ENCODE results near the gene RDH5. TPM values are rescaled to one million over a fixed set of nuclear protein-coding genes. Genes with fewer than 3 reads are reported as not detected.

Gene RDH5
- total RNA-seq (2014; rRNA removed; shearing (Covaris generic)) = 2.5 and 4.3 TPM in 2 replicates

GRCh38 chr12:55720071-55720564 is at the start of gene RDH5:
Gene RDH5, plus strand, starts transcription at chr12:55720393. Its CDS starts 792 bp downstream, at chr12:55721185.
- DNase-seq (ENCODE audit: low spot score) = no peak
- in situ Hi-C loops (cut with HindIII; ENCODE audit: low sequenced_read_pairs) = no loop called here

- in situ Hi-C loops (cut with HindIII; ENCODE audit: low sequenced_read_pairs) = no loop called here
- DNase-seq (ENCODE audit: low spot score) = no peak
Measured at GRCh38 chr12:55671746-55672145, 48.4 kb upstream of the RDH5 start.

GRCh38 chr12:55673638-55674037 is 46.6 kb upstream of the RDH5 start:
- in situ Hi-C loops (cut with HindIII; ENCODE audit: low sequenced_read_pairs) = no loop called here
- DNase-seq (ENCODE audit: low spot score) = no peak

GRCh38 chr12:55675666-55676065 is 44.5 kb upstream of the RDH5 start:
- in situ Hi-C loops (cut with HindIII; ENCODE audit: low sequenced_read_pairs) = no loop called here
- no peak for DNase-seq (ENCODE audit: low spot score)

GRCh38 chr12:55676707-55677106 is 43.5 kb upstream of the RDH5 start:
- no peak for DNase-seq (ENCODE audit: low spot score)
- in situ Hi-C loops (cut with HindIII; ENCODE audit: low sequenced_read_pairs) = no loop called here

GRCh38 chr12:55679691-55680090 is 40.5 kb upstream of the RDH5 start:
- in situ Hi-C loops (cut with HindIII; ENCODE audit: low sequenced_read_pairs) = no loop called here
- DNase-seq (ENCODE audit: low spot score) = no peak

GRCh38 chr12:55681142-55682077 is 38.8 kb upstream of the RDH5 start:
- in situ Hi-C loops (cut with HindIII; ENCODE audit: low sequenced_read_pairs) = no loop called here
- DNase-seq (ENCODE audit: low spot score) = peak; percentile 11

- DNase-seq (ENCODE audit: low spot score) = no peak
- in situ Hi-C loops (cut with HindIII; ENCODE audit: low sequenced_read_pairs) = no loop called here
Measured at GRCh38 chr12:55682087-55682796, 38.0 kb upstream of the RDH5 start.

- in situ Hi-C loops (cut with HindIII; ENCODE audit: low sequenced_read_pairs) = no loop called here
- no peak for DNase-seq (ENCODE audit: low spot score)
Measured at GRCh38 chr12:55683676-55684075, 36.5 kb upstream of the RDH5 start.

GRCh38 chr12:55684761-55685370 is 35.3 kb upstream of the RDH5 start:
- in situ Hi-C loops (cut with HindIII; ENCODE audit: low sequenced_read_pairs) = no loop called here

GRCh38 chr12:55685671-55686070 is 34.5 kb upstream of the RDH5 start:
- no peak for DNase-seq (ENCODE audit: low spot score)

More at GRCh38 chr12:55684761-55685370, 35.3 kb upstream of the RDH5 start:
- DNase-seq (ENCODE audit: low spot score) = no peak

GRCh38 chr12:55686366-55687010 is 33.7 kb upstream of the RDH5 start:
- in situ Hi-C loops (cut with HindIII; ENCODE audit: low sequenced_read_pairs) = no loop called here
- no peak for DNase-seq (ENCODE audit: low spot score)

More at GRCh38 chr12:55685671-55686070, 34.5 kb upstream of the RDH5 start:
- in situ Hi-C loops (cut with HindIII; ENCODE audit: low sequenced_read_pairs) = no loop called here

GRCh38 chr12:55687746-55688145 is 32.4 kb upstream of the RDH5 start:
- in situ Hi-C loops (cut with HindIII; ENCODE audit: low sequenced_read_pairs) = no loop called here
- no peak for DNase-seq (ENCODE audit: low spot score)

GRCh38 chr12:55688716-55689655 is 31.2 kb upstream of the RDH5 start:
- DNase-seq (ENCODE audit: low spot score) = no peak
- in situ Hi-C loops (cut with HindIII; ENCODE audit: low sequenced_read_pairs) = no loop called here

- in situ Hi-C loops (cut with HindIII; ENCODE audit: low sequenced_read_pairs) = no loop called here
- DNase-seq (ENCODE audit: low spot score) = no peak
Measured at GRCh38 chr12:55692631-55693322, 27.4 kb upstream of the RDH5 start.

GRCh38 chr12:55693323-55694187 is 26.6 kb upstream of the RDH5 start:
- DNase-seq (ENCODE audit: low spot score) = no peak
- in situ Hi-C loops (cut with HindIII; ENCODE audit: low sequenced_read_pairs) = no loop called here

- in situ Hi-C loops (cut with HindIII; ENCODE audit: low sequenced_read_pairs) = no loop called here
- DNase-seq (ENCODE audit: low spot score) = no peak
Measured at GRCh38 chr12:55694188-55694515, 26.0 kb upstream of the RDH5 start.

Measured in G401 (cell line).